Activated CD4-positive, alpha-beta T cell treated with anti-CD3 and anti-CD28 coated beads for 4 hours (primary cell): ENCODE measurements around the gene SURF2.
"Not testable (repeated sequence)": the region's sequence is repeated elsewhere in the genome, so short reads cannot be mapped to it uniquely, and the experiment has no call there.

Experiments used
- DNase-seq, 2 donors: peaks; one replicate each; pipeline ENCODE4 v3.0.0-alpha.2; 2020

The SURF2 gene

DNA sequence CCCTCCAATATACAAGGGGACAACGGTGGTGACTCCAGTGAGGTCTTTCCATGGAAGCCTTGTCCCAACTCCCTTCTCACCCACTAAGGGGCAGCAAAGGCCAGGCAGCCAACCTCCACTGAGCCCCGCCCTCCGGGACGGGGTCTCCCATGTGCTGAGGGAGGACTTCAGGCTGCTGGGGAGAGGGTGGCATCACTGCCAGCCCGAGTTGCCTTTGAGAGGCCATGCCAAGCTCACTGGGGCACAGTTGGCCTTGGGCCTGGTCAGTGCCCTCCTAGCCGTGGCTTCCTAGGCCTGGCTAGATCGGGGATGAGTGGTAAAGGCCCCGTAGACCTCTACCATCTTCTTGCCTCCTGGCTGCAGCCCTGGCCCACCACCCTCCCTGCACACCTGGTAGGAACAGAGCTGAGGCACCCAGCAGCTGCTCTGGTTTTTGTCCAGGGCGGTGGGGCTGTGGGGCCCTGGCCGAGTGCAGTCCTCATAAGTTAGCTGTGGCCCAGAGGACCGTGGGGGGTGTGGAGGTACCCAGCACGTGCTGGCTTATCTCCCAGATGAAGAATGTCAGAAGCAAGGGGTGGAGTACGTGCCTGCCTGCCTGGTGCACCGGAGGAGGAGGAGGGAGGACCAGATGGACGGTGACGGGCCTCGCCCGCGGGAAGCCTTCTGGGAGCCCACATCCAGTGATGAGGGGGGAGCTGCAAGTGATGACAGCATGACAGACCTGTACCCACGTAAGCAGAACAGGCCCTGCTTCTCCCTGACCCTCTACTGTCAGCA lies 3.2 kb downstream of the SURF2 start:
- no peak for DNase-seq

DNA sequence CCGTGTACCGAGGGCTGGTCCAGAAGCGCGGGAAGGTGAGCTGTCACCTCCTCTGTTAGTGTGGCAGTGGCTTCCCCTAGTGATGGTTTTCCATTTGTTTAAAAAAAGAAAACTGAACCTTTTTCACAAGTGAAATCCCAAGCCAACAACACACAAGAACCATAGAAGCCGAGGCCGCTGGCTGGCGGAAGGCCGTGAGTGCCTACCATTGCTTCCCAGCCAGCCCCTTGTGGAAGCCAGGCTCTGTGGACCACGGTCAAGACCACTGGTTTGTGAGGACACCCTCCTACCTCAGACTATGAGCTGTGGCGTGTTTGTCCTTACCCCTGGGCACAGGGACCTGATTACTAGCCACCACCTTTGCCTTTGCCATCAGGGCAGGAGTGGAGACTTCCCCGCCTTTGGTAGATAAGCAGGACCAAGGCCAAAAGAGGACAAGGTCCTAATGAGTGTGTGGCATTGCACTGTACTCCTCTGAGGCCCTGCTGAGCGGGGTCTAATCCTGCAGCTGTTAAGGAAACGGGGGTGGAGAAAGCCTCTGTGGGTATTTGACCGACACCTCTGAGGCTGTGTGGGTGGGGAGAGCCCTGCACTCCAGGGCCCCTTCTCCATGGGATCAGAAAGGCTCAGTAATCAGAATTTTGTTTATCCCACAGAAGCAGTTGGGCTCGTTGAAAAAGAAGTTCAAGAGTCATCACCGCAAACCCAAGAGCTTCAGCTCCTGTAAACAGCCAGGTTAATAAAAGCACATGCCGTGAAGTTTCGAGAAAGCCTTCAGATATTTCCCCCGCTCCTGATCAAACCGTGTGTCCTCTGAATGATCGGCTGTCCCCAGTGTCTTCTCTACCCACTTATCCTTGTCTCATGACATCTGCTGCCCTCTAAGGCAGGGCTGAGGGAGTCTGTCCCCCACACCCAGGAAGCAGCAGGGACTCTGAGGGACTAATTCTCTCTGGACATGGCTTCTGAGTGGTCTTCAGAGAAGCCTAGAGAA lies 4.3 kb downstream of the SURF2 start:
- DNase-seq = no peak

GRCh38 chr9:133361507-133362092 lies 5.2 kb downstream of the SURF2 start:
- DNase-seq = no peak

DNA sequence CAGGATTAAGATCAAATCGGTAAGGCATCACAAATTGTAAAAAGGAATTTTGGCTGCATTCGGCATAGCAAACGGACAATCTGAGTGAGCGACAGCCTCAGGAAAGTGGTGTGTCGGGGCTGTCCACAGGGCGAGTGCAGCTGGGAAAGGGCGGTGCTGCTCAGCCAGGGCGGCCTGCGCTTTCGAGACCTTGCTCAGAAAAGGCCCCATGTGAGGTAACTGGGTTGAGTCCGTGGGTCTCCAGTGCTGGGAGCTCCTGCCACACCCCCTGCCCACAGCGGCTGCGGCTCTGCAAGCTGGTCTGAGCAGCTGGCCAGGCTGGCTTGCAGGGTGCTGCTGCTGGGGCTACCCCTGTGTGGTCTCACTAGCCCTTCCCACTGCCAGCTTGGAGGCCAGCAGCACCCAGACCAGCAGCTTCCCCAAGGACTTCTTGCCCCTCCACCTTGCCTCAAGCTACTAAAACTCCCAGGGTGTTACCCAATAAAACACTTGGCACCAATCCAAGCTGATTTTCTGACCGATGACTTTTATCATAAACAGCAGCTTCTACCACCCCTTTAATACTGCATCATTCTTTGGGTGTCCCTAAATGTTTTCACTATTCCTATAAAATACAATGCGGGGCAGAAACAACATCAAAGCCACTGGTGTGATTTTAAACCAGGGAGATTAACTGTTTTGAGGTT lies 6.2 kb downstream of the SURF2 start:
- no peak for DNase-seq

DNA sequence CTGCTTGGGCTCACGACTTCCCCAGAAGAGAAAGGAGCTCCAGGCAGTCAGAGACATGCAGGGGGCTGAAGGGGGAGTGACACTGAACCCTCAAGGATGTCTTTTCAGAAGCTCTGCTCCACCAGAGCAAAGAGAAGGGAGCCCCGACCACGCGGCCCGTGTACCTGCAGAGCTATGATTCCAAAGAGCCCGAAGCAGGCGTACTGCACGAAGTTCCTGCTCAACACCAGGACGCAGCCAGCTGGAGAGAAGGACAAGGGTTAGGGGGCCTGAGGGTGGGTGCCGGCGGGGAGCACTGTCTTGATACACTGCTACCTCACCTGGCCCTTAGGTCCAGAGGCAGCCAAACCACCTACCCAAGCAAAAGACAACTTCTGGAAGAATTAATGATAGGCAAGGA lies 10.1 kb downstream of the SURF2 start:
- DNase-seq = no peak

DNA sequence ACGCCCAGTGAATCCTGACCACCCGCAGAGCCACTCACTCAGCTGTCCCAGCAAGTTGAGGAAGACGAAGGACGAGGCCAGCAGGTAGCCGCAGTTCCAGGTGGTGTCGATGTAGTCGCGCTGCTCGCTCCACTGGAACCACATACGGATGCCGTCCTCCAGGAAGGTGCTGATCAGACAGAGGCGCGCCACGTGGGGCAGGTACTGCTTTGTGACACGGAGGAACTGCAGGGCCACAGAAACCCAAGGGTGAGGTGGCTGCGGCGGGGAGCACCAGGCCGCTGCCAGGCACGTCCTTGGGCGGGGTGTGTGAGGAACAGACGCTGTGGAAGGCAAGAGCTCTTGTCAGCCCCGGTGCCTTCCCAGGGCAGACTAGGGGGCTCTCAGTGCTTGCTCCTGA lies 10.9 kb downstream of the SURF2 start:
- no peak for DNase-seq

GRCh38 chr9:133367778-133368177 lies 11.4 kb downstream of the SURF2 start:
- DNase-seq = no peak

GRCh38 chr9:133368249-133368881 lies 12.0 kb downstream of the SURF2 start:
- no peak for DNase-seq

DNA sequence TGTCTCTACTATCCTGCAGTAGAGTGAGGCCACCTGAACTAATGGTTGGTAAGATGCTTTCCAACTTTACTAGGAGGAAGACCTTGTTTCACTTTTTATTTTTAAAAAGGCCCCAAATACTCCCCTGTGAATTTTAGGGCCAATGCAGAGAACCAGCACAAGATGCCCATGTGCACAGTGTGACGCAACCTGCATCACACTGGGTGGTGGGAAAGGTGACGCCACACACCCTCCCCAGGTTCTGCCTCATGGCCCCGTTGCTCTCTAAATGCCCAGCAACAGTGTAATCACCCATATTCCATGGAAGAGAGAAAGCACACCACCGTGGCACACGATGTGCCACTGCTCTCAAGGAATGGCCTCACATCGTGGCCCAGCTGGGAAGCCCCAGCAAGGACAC lies 13.1 kb downstream of the SURF2 start:
- DNase-seq = no peak

GRCh38 chr9:133369933-133370332 lies 13.6 kb downstream of the SURF2 start:
- no peak for DNase-seq

- DNase-seq = peak; percentile 31 to 39
Observed at GRCh38 chr9:133370685-133371084, 14.3 kb downstream of the SURF2 start.

DNA sequence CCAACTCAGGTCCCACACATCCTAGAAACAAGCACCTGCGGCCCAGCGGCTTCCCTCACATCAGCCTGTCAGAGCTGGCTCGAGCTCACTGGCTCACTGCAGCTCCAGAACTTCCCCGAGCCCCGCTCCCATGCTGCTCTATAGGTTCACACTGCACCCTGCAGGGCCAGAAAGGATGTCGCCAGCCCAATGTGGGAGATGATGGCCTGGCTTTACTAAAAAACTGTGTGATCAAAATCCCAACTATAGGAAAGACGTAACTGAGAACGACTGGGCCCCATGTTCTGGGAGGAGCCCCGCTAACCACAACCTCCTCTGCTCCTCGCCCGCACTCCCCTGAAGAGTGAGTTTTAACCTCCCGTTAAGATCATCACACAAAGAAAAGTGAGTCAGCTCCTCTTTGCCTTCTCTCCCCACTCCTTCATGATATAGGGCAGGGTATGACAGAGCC lies 14.9 kb downstream of the SURF2 start:
- DNase-seq = peak; percentile 70 to 73

DNA sequence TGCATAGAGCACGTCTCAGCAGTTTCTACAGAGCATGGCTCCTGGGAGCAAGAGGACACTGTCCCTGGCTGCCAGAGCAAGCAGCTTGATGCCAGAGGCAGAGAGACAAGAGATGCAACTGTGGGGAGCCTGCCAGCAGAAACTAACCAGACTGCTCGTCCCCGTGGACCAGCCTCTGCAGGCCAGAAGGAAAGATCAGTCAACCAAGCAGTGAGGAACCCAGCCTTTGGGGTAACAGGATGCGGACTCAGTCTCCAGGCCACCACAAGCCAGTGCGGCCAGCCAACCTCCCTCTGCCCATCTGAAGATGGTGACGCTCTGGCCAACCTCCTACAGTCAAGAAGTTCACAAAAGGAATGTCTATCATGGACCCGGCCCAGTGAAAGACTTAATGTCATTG lies 15.8 kb downstream of the SURF2 start:
- no peak for DNase-seq

DNA sequence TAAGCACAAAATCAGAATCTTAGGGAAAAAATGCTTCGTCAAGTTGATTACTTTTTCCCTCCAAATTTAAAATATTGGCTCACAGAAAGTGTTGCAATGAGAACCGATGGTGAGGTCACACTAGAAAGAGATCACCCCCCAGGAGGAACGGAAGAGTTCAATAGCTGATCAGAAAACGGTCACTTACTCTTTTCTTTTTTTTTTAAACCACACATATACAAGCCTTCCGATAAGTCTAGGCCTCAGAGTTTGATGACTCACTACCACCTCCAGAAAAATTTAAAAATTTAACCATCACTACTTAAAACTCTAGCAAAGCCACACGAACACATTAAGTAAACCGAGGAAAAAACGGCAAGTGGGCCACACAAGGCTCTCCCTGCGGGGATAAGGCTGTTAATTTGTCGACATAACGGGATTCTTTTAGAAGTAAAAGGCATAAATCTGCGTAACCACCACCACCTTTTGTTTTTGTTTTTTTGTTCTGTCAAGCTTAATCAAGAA lies 18.3 kb downstream of the SURF2 start:
- DNase-seq = no peak

- DNase-seq = no peak
Observed at GRCh38 chr9:133375116-133375723, 18.9 kb downstream of the SURF2 start.

DNA sequence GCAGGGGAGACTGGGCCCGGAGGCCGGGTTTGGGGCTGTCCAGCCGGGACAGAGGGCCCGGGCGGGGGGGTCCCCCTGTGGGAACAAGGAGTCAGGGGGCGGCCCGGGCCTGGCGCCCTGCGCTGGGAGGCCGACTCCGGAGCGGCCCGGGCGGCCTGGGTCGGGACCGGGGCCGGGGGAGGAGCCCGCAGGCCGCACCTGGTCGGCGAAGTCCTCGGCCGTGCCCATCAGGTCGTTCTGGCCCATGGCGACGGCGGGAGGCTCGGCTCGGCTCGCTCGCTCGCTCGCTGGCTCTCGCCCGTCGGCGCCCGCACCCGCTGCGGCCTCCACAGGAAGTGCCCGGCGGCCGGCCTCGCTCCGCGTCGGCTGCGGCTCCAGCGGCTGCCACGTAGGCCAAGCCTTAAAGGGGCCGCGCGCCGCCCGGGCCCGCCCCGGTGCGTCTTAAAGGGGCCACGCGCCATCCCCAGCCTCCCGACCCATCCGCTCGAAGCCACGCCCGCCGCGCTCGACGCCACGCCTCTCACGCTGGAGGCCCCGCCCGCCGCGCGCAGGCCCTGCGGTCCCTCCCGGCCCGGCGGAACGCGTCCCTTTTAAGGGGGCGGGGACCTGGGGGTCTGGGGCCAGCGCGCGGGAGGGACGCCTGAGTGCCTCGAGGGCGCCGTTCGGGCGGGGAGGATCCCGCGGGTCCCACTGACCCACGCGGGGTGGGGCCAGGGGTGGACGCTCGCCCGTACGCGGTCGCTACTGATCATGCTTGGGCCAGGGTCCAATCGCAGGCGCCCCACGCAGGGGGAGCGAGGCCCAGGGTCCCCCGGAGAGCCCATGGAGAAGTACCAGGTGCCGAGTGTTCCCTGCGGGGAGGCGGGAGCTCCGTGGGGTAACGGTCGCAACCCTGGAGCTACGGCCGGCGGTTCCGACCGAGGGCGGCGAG lies 19.6 kb downstream of the SURF2 start, which contains the start of the genes STKLD1 and SURF4:
Gene STKLD1, plus strand, starts transcription at position 643 of the 931 bp plus-strand sequence. Its CDS starts 108 bp downstream, at position 751.
Gene SURF4, minus strand, starts transcription at position 337 of the 931 bp plus-strand sequence. Its CDS starts 91 bp downstream, at position 246.
- DNase-seq = peak; percentile 90 to 94

- DNase-seq = not testable (repeated sequence)
Observed at GRCh38 chr9:133377280-133377679, 20.9 kb downstream of the SURF2 start.

- DNase-seq = no peak
Observed at GRCh38 chr9:133377721-133378216, 21.4 kb downstream of the SURF2 start.

DNA sequence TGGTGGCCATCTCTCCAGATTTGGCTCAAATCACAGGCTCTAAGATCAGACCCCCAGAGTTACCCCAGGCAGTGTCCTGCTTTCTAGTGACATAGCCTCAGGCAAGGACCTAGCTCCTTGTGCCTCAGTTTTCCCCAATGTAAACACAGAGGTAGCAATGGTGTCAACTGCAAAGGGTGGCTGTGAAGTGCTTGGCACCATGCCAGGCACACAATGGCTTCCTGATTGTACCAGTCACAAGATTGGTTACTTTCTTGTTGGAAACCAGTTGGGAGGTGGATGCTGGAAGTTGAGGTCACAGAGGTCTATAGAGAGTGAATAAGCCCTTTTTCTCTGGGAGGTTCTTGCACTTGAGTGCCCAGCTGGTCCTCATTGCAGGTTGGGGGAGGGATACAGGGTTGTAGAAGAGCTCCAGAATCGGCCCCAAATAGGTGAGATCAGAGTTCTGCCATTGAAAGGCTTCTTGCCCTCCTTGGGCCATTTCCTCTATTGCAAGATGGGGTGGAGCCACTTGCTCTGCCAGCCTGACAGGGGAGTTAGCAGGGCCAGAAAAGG lies 22.1 kb downstream of the SURF2 start:
- no peak for DNase-seq
